Endothelial cell of umbilical vein (primary cell): ENCODE results near the gene FAM240B. TPM values are rescaled to one million over a fixed set of nuclear protein-coding genes. Genes with fewer than 3 reads are reported as not detected.
A peak's percentile ranks its signal among the peaks of the same experiment; 100 is the strongest.

Experiments used
- BruUV-seq: library from RNA; stranded (reverse); fragments of 400-500 nt; replicated peaks from 2 replicates; lab custom pipeline; 2021; lab: Mats Ljungman, UMichigan
- CTCF ChIA-PET: fragments of 300-600, 350-600 bp; sonication (Branson Sonifier 250); formaldehyde crosslinking; loops from one replicate; lab custom pipeline; 2021; ENCODE audit warnings: antibody characterized with exemption, inconsistent platforms; lab: Charles Lee
- POLR2A ChIA-PET: fragments of 300-600, 350-600 bp; sonication (Branson Sonifier 250); formaldehyde crosslinking; loops from one replicate; lab custom pipeline; 2021; ENCODE audit warnings: antibody characterized with exemption, inconsistent platforms; lab: Charles Lee
- DNase-seq: peaks from one replicate; pipeline ENCODE4 v3.0.0-alpha.2; 2011; ENCODE audit warnings: low read depth, low spot score
- FAIRE-seq: peaks from 2 replicates; lab custom pipeline; 2011; peaks lifted over from hg19 to GRCh38; lab: Jason Lieb, UNC
- H2AFZ ChIP-seq: 2 replicates; pipeline ENCODE4 v1.6.0; 2012; ENCODE audit warnings: low read depth, low read length, control low read depth, inconsistent platforms
- H3K27ac ChIP-seq: 2 replicates; pipeline ENCODE4 v1.5.1; 2011; ENCODE audit warnings: low read depth, mild to moderate bottlenecking, control low read depth, low read length, moderate library complexity; ENCODE audit not compliant: insufficient read depth
- H3K27me3 ChIP-seq, 2 experiments: 2 replicates each; pipeline versions ENCODE4 v1.6.0 to v1.6.1; 2011; ENCODE audit warnings: low read length in 2 of 2, mixed read lengths in 1 of 2; ENCODE audit not compliant: control insufficient read depth in 2 of 2, insufficient read depth in 2 of 2
- H3K36me3 ChIP-seq, 2 experiments: 2 replicates in 1 of 2; 3 replicates in 1 of 2; pipeline ENCODE4 v1.5.1; 2011; ENCODE audit warnings: low read length in 2 of 2, mild to moderate bottlenecking in 1 of 2, moderate library complexity in 1 of 2; ENCODE audit not compliant: control insufficient read depth in 2 of 2, insufficient read depth in 2 of 2; ENCODE audit errors: extremely low read depth in 1 of 2
- H3K4me1 ChIP-seq: 3 replicates; pipeline ENCODE4 v1.5.1; 2011; ENCODE audit warnings: mild to moderate bottlenecking, low read length; ENCODE audit not compliant: control insufficient read depth, insufficient read depth; ENCODE audit errors: extremely low read depth
- H3K4me2 ChIP-seq: 2 replicates; pipeline ENCODE4 v1.6.1; 2011; ENCODE audit warnings: low read length, control low read depth, mixed read lengths; ENCODE audit not compliant: insufficient read depth
- H3K4me3 ChIP-seq, 3 experiments: fragments of 200-600 bp in 1 of 3; sonication (generic), shearing (Covaris generic) in 1 of 3; replicated peaks in 1 of 3; 2 replicates each; pipeline ENCODE4 v1.5.1; 2011 to 2016; ENCODE audit warnings: control low read depth in 3 of 3, low read length in 3 of 3, mild to moderate bottlenecking in 2 of 3, inconsistent platforms in 1 of 3, low read depth in 1 of 3, moderate library complexity in 1 of 3; ENCODE audit not compliant: insufficient read depth in 1 of 3
- H3K79me2 ChIP-seq: 2 replicates; pipeline ENCODE4 v1.6.0; 2012; ENCODE audit warnings: low read length, inconsistent platforms; ENCODE audit not compliant: control insufficient read depth, insufficient read depth
- H3K9ac ChIP-seq: replicated peaks from 2 replicates; pipeline ENCODE3; 2011; ENCODE audit warnings: low read length, control low read depth; ENCODE audit not compliant: insufficient read depth; ENCODE audit errors: extremely low read depth
- H3K9me1 ChIP-seq: replicated peaks from 3 replicates; pipeline ENCODE4 v1.6.0; 2011; ENCODE audit warnings: mild to moderate bottlenecking, low read length; ENCODE audit not compliant: control insufficient read depth, insufficient read depth; ENCODE audit errors: extremely low read depth
- H3K9me3 ChIP-seq: replicated peaks from 2 replicates; pipeline ENCODE4 v1.5.1; 2012; ENCODE audit warnings: low read length, inconsistent platforms; ENCODE audit not compliant: control insufficient read depth, insufficient read depth
- H4K20me1 ChIP-seq: replicated peaks from 2 replicates; pipeline ENCODE3; 2011; ENCODE audit warnings: mild to moderate bottlenecking, low read length; ENCODE audit not compliant: control insufficient read depth, insufficient read depth; ENCODE audit errors: extremely low read depth
- EZH2 ChIP-seq: IDR thresholded peaks from 2 replicates; pipeline ENCODE4 v1.6.1; 2012; ENCODE audit warnings: borderline replicate concordance, low read depth, mild to moderate bottlenecking, moderate library complexity, low read length, inconsistent platforms; ENCODE audit not compliant: severe bottlenecking
- FOS ChIP-seq: IDR thresholded peaks from 2 replicates; pipeline ENCODE4 v1.6.1; 2011; ENCODE audit warnings: mild to moderate bottlenecking, low read length, moderate library complexity, borderline replicate concordance; ENCODE audit not compliant: insufficient read depth
- GATA2 ChIP-seq: IDR thresholded peaks from 2 replicates; pipeline ENCODE4 v1.7.0; 2011; ENCODE audit warnings: low read depth, mild to moderate bottlenecking, moderate library complexity, mixed read lengths, low read length; ENCODE audit not compliant: insufficient read length, insufficient read depth
- JUN ChIP-seq: IDR thresholded peaks from 2 replicates; pipeline ENCODE4 v1.6.1; 2011; ENCODE audit warnings: borderline replicate concordance, low read depth; ENCODE audit not compliant: insufficient read length, insufficient read depth
- MYC ChIP-seq: IDR thresholded peaks from one replicate; pipeline ENCODE4 v1.6.1; 2011; ENCODE audit warnings: mild to moderate bottlenecking, low read depth, low read length
- POLR2A ChIP-seq: IDR thresholded peaks from 2 replicates; pipeline ENCODE4 v1.6.1; 2012; ENCODE audit warnings: low read depth, mild to moderate bottlenecking, control low read depth, low read length
- POLR2AphosphoS5 ChIP-seq: IDR thresholded peaks from 2 replicates; pipeline ENCODE4 v1.6.1; 2012; ENCODE audit warnings: low read depth, mild to moderate bottlenecking, control low read depth, low read length, moderate library complexity; ENCODE audit not compliant: insufficient read depth
- dilution Hi-C: fragments of 300-500 bp; cut with MboI; formaldehyde crosslinking; loops from one replicate; pipeline ENCODE4 v1.15.0; 2019; ENCODE audit warnings: low sequenced_read_pairs; ENCODE audit not compliant: extremely low pct_ligation_motif_present
- intact Hi-C: fragments of 100-400 bp; cut with micrococcal nuclease; formaldehyde crosslinking; loops from one replicate; pipeline ENCODE4 v1.10.0; 2022
- polyA plus RNA-seq, 4 experiments: library from polyadenylated mRNA; depleted of rRNA in 3 of 4; stranded (reverse) in 3 of 4; unstranded in 1 of 4; fragments of >200 nt; gene quantifications; 2 replicates each; pipeline versions ENCODE4 v1.2.1 to v1.2.3, GENCODE V29; 2011 to 2012; ENCODE audit warnings: missing spikeins in 1 of 4
- total RNA-seq: library from RNA; stranded (reverse); gene quantifications from 2 replicates; pipeline ENCODE4 v1.2.3, GENCODE V29; 2021
- TF ChIP-seq, protein P1 (sequence below), 2 donors: IDR thresholded peaks; 1 replicate in 1 of 2; 2 replicates in 1 of 2; pipeline ENCODE4 v1.5.1; 2011; ENCODE audit warnings: low read length in 2 of 2, mild to moderate bottlenecking in 2 of 2, moderate library complexity in 2 of 2, control low read depth in 1 of 2, inconsistent platforms in 1 of 2, low read depth in 1 of 2; ENCODE audit not compliant: insufficient read depth in 1 of 2; ENCODE audit errors: extremely low read depth in 1 of 2
- TF ChIP-seq, protein P2 (sequence below): IDR thresholded peaks from 2 replicates; pipeline ENCODE4 v1.6.1; 2011; ENCODE audit not compliant: insufficient read depth, insufficient read length

FAM240B gene
- total and polyA plus RNA-seq, 2 donors (not counting 3 experiments of a cell fraction or from before 2014, with no cell fraction given), result not detected

DNA sequence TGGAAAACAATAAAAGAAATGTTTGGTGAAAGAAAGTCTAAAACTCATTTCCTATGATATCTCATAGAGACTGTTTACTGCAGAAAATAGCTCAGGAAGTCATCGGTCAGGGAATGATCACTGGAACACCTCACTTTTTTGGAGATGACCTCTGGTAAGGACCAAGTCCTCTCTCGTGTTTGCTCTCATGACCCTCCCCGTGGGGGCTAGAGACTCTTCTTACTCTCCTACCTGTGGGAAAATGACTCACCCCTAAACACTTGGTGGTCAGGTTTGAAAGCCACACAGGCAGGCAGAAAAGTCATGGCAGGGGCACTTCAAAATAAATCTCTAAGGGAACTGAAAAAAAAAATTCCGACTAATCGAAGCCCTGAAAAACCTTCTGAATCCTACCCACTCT, 48.2 kb downstream of the FAM240B start:
- POLR2A ChIA-PET, result no interaction called here
- H2AFZ ChIP-seq, result no peak overlapping the region
- intact Hi-C loops (loop anchor here (5.0 kb wide), 1 partner anchor 49 kb away; the partner anchor contains the start of gene ANKRD18A), dilution Hi-C loops (no loop called here)
- no peaks in the 10 kb centered on the region for H3K9me3 ChIP-seq
- H3K79me2 ChIP-seq, result no peaks in the 10 kb centered on the region
- no peaks in the 10 kb centered on the region for H4K20me1 ChIP-seq
- no peak for FAIRE-seq
- no peaks in the 10 kb centered on the region for H3K36me3 ChIP-seq
- DNase-seq, result no peak
- no TSS peak for BruUV-seq
- no peak overlapping the region for H3K27ac ChIP-seq
- peaks cover 3% of the 10 kb centered on the region for H3K4me1 ChIP-seq
- H3K4me2 ChIP-seq, result no peak overlapping the region
- H3K9me1 ChIP-seq, result no peaks in the 10 kb centered on the region
- no peak overlapping the region for H3K9ac ChIP-seq
- CTCF ChIA-PET, result interaction anchor here (1.2 to 1.5 kb wide), 4 partner anchors 8 to 19 kb away, joined by 3 to 8 read pairs (median 5); no protein-coding TSS in a partner anchor
- TF ChIP-seq, protein P1, sequence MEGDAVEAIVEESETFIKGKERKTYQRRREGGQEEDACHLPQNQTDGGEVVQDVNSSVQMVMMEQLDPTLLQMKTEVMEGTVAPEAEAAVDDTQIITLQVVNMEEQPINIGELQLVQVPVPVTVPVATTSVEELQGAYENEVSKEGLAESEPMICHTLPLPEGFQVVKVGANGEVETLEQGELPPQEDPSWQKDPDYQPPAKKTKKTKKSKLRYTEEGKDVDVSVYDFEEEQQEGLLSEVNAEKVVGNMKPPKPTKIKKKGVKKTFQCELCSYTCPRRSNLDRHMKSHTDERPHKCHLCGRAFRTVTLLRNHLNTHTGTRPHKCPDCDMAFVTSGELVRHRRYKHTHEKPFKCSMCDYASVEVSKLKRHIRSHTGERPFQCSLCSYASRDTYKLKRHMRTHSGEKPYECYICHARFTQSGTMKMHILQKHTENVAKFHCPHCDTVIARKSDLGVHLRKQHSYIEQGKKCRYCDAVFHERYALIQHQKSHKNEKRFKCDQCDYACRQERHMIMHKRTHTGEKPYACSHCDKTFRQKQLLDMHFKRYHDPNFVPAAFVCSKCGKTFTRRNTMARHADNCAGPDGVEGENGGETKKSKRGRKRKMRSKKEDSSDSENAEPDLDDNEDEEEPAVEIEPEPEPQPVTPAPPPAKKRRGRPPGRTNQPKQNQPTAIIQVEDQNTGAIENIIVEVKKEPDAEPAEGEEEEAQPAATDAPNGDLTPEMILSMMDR (IDR thresholded peaks at IDR 0.05; ENCODE audit: extremely low read depth in 1 of 2, insufficient read depth in 1 of 2, low read depth in 1 of 2, low read length in 2 of 2), result no peak
- TF ChIP-seq POLR2A (no peak), POLR2AphosphoS5 (no peak)
- TF ChIP-seq, protein P2, sequence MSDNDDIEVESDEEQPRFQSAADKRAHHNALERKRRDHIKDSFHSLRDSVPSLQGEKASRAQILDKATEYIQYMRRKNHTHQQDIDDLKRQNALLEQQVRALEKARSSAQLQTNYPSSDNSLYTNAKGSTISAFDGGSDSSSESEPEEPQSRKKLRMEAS, result no peak
- H3K4me3 ChIP-seq, result no peak overlapping the region
- no peaks in the 10 kb centered on the region for H3K27me3 ChIP-seq

DNA sequence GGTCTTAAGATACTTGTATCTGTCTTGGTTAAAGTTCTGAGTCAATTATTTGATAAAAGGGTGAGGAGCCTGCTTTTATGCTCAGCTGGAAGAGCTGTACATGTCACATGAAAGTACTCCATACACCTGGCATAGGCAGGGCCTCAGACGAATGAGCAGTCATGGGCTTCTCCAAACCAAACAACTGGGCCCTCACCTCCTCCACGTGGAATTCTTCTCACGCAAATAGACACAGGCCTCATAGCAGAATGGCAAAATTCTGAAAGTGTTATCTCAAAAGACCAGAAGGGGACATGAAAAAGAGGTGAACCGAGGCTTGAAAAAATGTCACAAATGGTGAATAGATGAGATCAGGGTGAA, 48.6 kb downstream of the FAM240B start:
- Histone ChIP-seq H3K36me3 (no peaks in the 10 kb centered on the region), H3K9me1 (no peaks in the 10 kb centered on the region), H2AFZ (no peak overlapping the region), H3K4me2 (no peak overlapping the region), H3K4me1 (peaks cover 3% of the 10 kb centered on the region), H3K79me2 (no peaks in the 10 kb centered on the region), H4K20me1 (no peaks in the 10 kb centered on the region), H3K27ac (no peak overlapping the region), H3K9ac (no peak overlapping the region), H3K4me3 (no peak overlapping the region), H3K27me3 (no peaks in the 10 kb centered on the region), H3K9me3 (no peaks in the 10 kb centered on the region)
- FAIRE-seq, result peak; percentile 8
- intact Hi-C loops, result loop anchor here (5.0 kb wide), 1 partner anchor 49 kb away; the partner anchor contains the start of gene ANKRD18A
- BruUV-seq, result no TSS peak
- dilution Hi-C loops, result no loop called here
- TF ChIP-seq FOS (no peak), JUN (no peak), POLR2A (no peak), EZH2 (no peak), MYC (no peak), POLR2AphosphoS5 (no peak), GATA2 (no peak)
- TF ChIP-seq, protein P2, result no peak
- TF ChIP-seq, protein P1 (IDR thresholded peaks at IDR 0.05; ENCODE audit: extremely low read depth in 1 of 2, insufficient read depth in 1 of 2, low read depth in 1 of 2, low read length in 2 of 2), result no peak
- ChIA-PET POLR2A (no interaction called here), CTCF (interaction anchor here (1.3 to 1.5 kb wide), 3 partner anchors 8 to 19 kb away, joined by 3 to 5 read pairs (median 5); no protein-coding TSS in a partner anchor)
- no peak for DNase-seq
